Suprapubic skin (tissue), 3 donors: Measurements from ENCODE around the gene THPO.

Experiments used
- EP300 ChIP-seq: sonication (generic); formaldehyde crosslinking; IDR thresholded peaks from one replicate; pipeline ENCODE4 v1.6.1; 2017; ENCODE audit warnings: antibody characterized with exemption
- TF ChIP-seq, protein P1 (sequence below), 2 donors: fragments of 200-600 bp in 1 of 2; fragments of 450-650 bp in 1 of 2; sonication (generic) in 1 of 2; IDR thresholded peaks; one replicate each; pipeline ENCODE4 v1.5.1; 2016 to 2019; ENCODE audit warnings: antibody characterized with exemption in 2 of 2, mild to moderate bottlenecking in 1 of 2, moderate library complexity in 1 of 2

DNA sequence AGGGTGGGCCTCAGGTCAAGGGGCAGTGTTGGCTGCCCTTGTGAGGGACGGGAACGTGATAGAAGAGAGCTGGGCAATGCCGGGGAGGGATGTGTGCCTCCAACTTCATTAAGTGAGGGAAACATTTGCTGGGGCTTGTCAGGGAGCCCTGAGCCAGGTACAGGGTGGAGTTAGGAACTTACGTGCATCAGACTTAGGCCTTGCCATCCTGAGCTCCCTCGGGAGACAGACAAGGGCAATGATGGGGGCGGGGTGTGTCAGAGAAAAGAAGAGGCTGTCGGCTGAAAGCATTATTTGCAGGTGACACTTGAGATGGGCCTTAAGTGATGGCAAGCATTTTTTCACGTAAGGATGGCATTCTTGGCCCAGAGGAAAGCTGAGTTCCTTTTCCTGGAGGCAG lies 39.0 kb downstream of the THPO start:
- TF ChIP-seq, protein P1, sequence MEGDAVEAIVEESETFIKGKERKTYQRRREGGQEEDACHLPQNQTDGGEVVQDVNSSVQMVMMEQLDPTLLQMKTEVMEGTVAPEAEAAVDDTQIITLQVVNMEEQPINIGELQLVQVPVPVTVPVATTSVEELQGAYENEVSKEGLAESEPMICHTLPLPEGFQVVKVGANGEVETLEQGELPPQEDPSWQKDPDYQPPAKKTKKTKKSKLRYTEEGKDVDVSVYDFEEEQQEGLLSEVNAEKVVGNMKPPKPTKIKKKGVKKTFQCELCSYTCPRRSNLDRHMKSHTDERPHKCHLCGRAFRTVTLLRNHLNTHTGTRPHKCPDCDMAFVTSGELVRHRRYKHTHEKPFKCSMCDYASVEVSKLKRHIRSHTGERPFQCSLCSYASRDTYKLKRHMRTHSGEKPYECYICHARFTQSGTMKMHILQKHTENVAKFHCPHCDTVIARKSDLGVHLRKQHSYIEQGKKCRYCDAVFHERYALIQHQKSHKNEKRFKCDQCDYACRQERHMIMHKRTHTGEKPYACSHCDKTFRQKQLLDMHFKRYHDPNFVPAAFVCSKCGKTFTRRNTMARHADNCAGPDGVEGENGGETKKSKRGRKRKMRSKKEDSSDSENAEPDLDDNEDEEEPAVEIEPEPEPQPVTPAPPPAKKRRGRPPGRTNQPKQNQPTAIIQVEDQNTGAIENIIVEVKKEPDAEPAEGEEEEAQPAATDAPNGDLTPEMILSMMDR (IDR thresholded peaks at IDR 0.05) = no peak
- no peak for TF ChIP-seq EP300
